ENCODE measurements around the gene DRD1.

DRD1 gene

GRCh38 chr5:175485631-175486030 lies 41.6 kb upstream of the DRD1 start:
- Histone ChIP-seq H3K27ac (ENCODE audit: low read depth, low read length) (no peak overlapping the region), H3K27me3 (ENCODE audit: low read length) (no peaks in the 10 kb centered on the region), H3K9ac (ENCODE audit: low read length) (no peak overlapping the region), H3F3A (ENCODE audit: insufficient read depth) (no peaks in the 10 kb centered on the region), H3K79me2 (ENCODE audit: insufficient read depth, low read length) (peaks cover 100% of the 10 kb centered on the region), H3K36me3 (ENCODE audit: low read length) (peaks cover 8% of the 10 kb centered on the region), H2AFZ (ENCODE audit: low read depth, low read length, severe bottlenecking) (no peak overlapping the region), H3K4me2 (ENCODE audit: low read depth, low read length, poor library complexity, severe bottlenecking) (no peak overlapping the region), H3K9me2 (replicated peaks; ENCODE audit: insufficient read depth, low read length) (no peaks in the 10 kb centered on the region), H3K9me3 (ENCODE audit: insufficient read depth, low read length) (no peaks in the 10 kb centered on the region), H3K4me3 (ENCODE audit: insufficient read depth, low read length, poor library complexity, severe bottlenecking) (no peak overlapping the region), H4K20me1 (ENCODE audit: low read depth, low read length) (peaks cover 86% of the 10 kb centered on the region)
- TF ChIP-seq CTCF (IDR thresholded peaks at IDR 0.05; ENCODE audit: insufficient read depth, low read length, poor library complexity, severe bottlenecking) (no peak), EZH2phosphoT487 (conservative IDR thresholded peaks at IDR 0.05; ENCODE audit: low read length) (no peak)

- H3K9me3 ChIP-seq (ENCODE audit: insufficient read depth, low read length): no peaks in the 10 kb centered on the region
- no peak overlapping the region for H3K27ac ChIP-seq (ENCODE audit: low read depth, low read length)
- H3K27me3 ChIP-seq (ENCODE audit: low read length): no peaks in the 10 kb centered on the region
- no peak overlapping the region for H3K4me2 ChIP-seq (ENCODE audit: low read depth, low read length, poor library complexity, severe bottlenecking)
- no peak overlapping the region for H3K9ac ChIP-seq (ENCODE audit: low read length)
- peaks cover 82% of the 10 kb centered on the region for H4K20me1 ChIP-seq (ENCODE audit: low read depth, low read length)
- no peaks in the 10 kb centered on the region for H3F3A ChIP-seq (ENCODE audit: insufficient read depth)
- H3K36me3 ChIP-seq (ENCODE audit: low read length): peaks cover 8% of the 10 kb centered on the region
- H3K79me2 ChIP-seq (ENCODE audit: insufficient read depth, low read length): peaks cover 100% of the 10 kb centered on the region
- TF ChIP-seq EZH2phosphoT487 (conservative IDR thresholded peaks at IDR 0.05; ENCODE audit: low read length): no peak
- no peak overlapping the region for H3K4me3 ChIP-seq (ENCODE audit: insufficient read depth, low read length, poor library complexity, severe bottlenecking)
- no peaks in the 10 kb centered on the region for H3K9me2 ChIP-seq (replicated peaks; ENCODE audit: insufficient read depth, low read length)
- no peak overlapping the region for H2AFZ ChIP-seq (ENCODE audit: low read depth, low read length, severe bottlenecking)
Measured at GRCh38 chr5:175484829-175485228, 40.8 kb upstream of the DRD1 start.

- Histone ChIP-seq H2AFZ (ENCODE audit: low read depth, low read length, severe bottlenecking) (no peak overlapping the region), H3K4me2 (ENCODE audit: low read depth, low read length, poor library complexity, severe bottlenecking) (no peak overlapping the region), H4K20me1 (ENCODE audit: low read depth, low read length) (peaks cover 76% of the 10 kb centered on the region), H3K9me2 (replicated peaks; ENCODE audit: insufficient read depth, low read length) (no peaks in the 10 kb centered on the region), H3K9ac (ENCODE audit: low read length) (no peak overlapping the region), H3K27me3 (ENCODE audit: low read length) (no peaks in the 10 kb centered on the region), H3K36me3 (ENCODE audit: low read length) (peaks cover 8% of the 10 kb centered on the region), H3K27ac (ENCODE audit: low read depth, low read length) (no peak overlapping the region), H3K9me3 (ENCODE audit: insufficient read depth, low read length) (no peaks in the 10 kb centered on the region), H3F3A (ENCODE audit: insufficient read depth) (no peaks in the 10 kb centered on the region), H3K4me3 (ENCODE audit: insufficient read depth, low read length, poor library complexity, severe bottlenecking) (no peak overlapping the region), H3K79me2 (ENCODE audit: insufficient read depth, low read length) (peaks cover 100% of the 10 kb centered on the region)
- no peak for TF ChIP-seq EZH2phosphoT487 (conservative IDR thresholded peaks at IDR 0.05; ENCODE audit: low read length)
- no peak for TF ChIP-seq CTCF (IDR thresholded peaks at IDR 0.05; ENCODE audit: insufficient read depth, low read length, poor library complexity, severe bottlenecking)
Measured at GRCh38 chr5:175484322-175484721, 40.3 kb upstream of the DRD1 start.

- Histone ChIP-seq H3K27me3 (ENCODE audit: low read length) (no peaks in the 10 kb centered on the region), H3K4me3 (ENCODE audit: insufficient read depth, low read length, poor library complexity, severe bottlenecking) (no peak overlapping the region), H3K36me3 (ENCODE audit: low read length) (peaks cover 8% of the 10 kb centered on the region), H3K79me2 (ENCODE audit: insufficient read depth, low read length) (peaks cover 97% of the 10 kb centered on the region), H3K4me2 (ENCODE audit: low read depth, low read length, poor library complexity, severe bottlenecking) (no peak overlapping the region), H4K20me1 (ENCODE audit: low read depth, low read length) (peaks cover 70% of the 10 kb centered on the region), H3K9me2 (replicated peaks; ENCODE audit: insufficient read depth, low read length) (no peaks in the 10 kb centered on the region), H3K9ac (ENCODE audit: low read length) (no peak overlapping the region), H3F3A (ENCODE audit: insufficient read depth) (no peaks in the 10 kb centered on the region), H3K9me3 (ENCODE audit: insufficient read depth, low read length) (no peaks in the 10 kb centered on the region), H2AFZ (ENCODE audit: low read depth, low read length, severe bottlenecking) (no peak overlapping the region), H3K27ac (ENCODE audit: low read depth, low read length) (no peak overlapping the region)
- TF ChIP-seq EZH2phosphoT487 (conservative IDR thresholded peaks at IDR 0.05; ENCODE audit: low read length): no peak
- TF ChIP-seq CTCF (IDR thresholded peaks at IDR 0.05; ENCODE audit: insufficient read depth, low read length, poor library complexity, severe bottlenecking): no peak
Measured at GRCh38 chr5:175483337-175483736, 39.4 kb upstream of the DRD1 start.
